Measurements from ENCODE around the gene NSDHL. TPM values are rescaled to one million over a fixed set of nuclear protein-coding genes. Genes with fewer than 3 reads are reported as not detected.

NSDHL gene
- total RNA-seq = 13.7 and 18.4 TPM in 2 replicates

GRCh38 chrX:152830312-152831305, at the start of gene NSDHL, which contains the start of gene CETN2:
Gene NSDHL, plus strand, starts transcription at chrX:152831063. Its CDS starts 15,262 bp downstream, at chrX:152846325.
Gene CETN2, minus strand, starts transcription at chrX:152830757. Its CDS starts 47 bp downstream, at chrX:152830710.

GRCh38 chrX:152897222-152898131, 66.6 kb downstream of the NSDHL start, which contains the start of gene ZNF185:
Gene ZNF185, plus strand, starts transcription at chrX:152898067. Its CDS starts 16,423 bp downstream, at chrX:152914490.

Other genes starting within 250 kb of the NSDHL start
- under 0.01 TPM in 2 replicates for gene GABRQ, start 193.2 kb upstream of the NSDHL start, total RNA-seq
- gene MAGEA3, start 132.3 kb upstream of the NSDHL start, total RNA-seq = not detected in 2 replicates
- not detected in 2 replicates for gene CSAG2, start 121.8 kb upstream of the NSDHL start, total RNA-seq
- gene MAGEA2B, start 116.4 kb upstream of the NSDHL start, total RNA-seq = not detected in 2 replicates
- gene CSAG1, start 97.3 kb upstream of the NSDHL start, total RNA-seq = not detected in 2 replicates
- gene MAGEA12, start 97.3 kb upstream of the NSDHL start, total RNA-seq = not detected in 2 replicates
- 0.16 TPM in 1 of 2 replicates, not detected in the other for gene MAGEA2, start 77.2 kb upstream of the NSDHL start, total RNA-seq
- not detected in 2 replicates for gene CSAG3, start 71.8 kb upstream of the NSDHL start, total RNA-seq
- gene MAGEA6, start 61.4 kb upstream of the NSDHL start, total RNA-seq = not detected in 2 replicates
- gene CETN2, start 306 bp upstream of the NSDHL start, total RNA-seq = 36.6 and 55.8 TPM in 2 replicates
- gene ZNF185, start 67.0 kb downstream of the NSDHL start, total RNA-seq = 0.94 and 1.7 TPM in 2 replicates
- not detected in 2 replicates for gene PNMA5, start 163.1 kb downstream of the NSDHL start, total RNA-seq
- 0.16 and 0.26 TPM in 2 replicates for gene PNMA3, start 225.4 kb downstream of the NSDHL start, total RNA-seq
- 1.4 and 2.1 TPM in 2 replicates for gene PNMA6A, start 241.4 kb downstream of the NSDHL start, total RNA-seq

All from bronchial smooth muscle cell (primary cell).